ENCODE results near the gene ARHGEF6. TPM values are rescaled to one million over a fixed set of nuclear protein-coding genes. Genes with fewer than 3 reads are reported as not detected.
A peak's percentile ranks its signal among the peaks of the same experiment; 100 is the strongest.

The ARHGEF6 gene
- total and polyA plus RNA-seq, 3 donors from 2014 or later: 5.7 to 7.0 (median 6.8) TPM

DNA sequence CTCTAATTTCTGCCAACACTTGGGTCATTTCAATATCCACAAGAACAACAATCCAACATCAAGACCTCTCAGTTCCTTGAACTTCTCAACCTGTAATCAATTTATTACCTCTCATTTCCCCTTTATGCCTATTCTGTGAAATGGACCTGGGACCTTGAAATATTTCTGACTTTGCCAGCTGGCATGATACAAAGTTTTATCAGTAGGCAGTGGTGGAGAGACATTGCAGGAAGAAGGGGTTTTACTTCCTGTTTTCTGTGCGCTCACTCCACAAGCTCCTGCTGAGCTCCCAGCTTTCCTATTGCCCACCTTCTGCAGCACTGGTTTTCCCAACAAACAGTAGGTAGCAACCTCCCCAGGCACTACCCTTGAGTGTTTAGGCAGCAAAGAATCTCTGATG is 3.5 kb upstream of the ARHGEF6 start:
- Histone ChIP-seq H3K27me3 (no peaks in the 10 kb centered on the region), H3K4me1 (no peaks in the 10 kb centered on the region), H3K9me3 (no peaks in the 10 kb centered on the region), H3K27ac (no peak overlapping the region), H3K36me3 (ENCODE audit: low read depth, missing control alignments) (no peaks in the 10 kb centered on the region), H3K4me3 (no peak overlapping the region)
- TF ChIP-seq, protein P1, sequence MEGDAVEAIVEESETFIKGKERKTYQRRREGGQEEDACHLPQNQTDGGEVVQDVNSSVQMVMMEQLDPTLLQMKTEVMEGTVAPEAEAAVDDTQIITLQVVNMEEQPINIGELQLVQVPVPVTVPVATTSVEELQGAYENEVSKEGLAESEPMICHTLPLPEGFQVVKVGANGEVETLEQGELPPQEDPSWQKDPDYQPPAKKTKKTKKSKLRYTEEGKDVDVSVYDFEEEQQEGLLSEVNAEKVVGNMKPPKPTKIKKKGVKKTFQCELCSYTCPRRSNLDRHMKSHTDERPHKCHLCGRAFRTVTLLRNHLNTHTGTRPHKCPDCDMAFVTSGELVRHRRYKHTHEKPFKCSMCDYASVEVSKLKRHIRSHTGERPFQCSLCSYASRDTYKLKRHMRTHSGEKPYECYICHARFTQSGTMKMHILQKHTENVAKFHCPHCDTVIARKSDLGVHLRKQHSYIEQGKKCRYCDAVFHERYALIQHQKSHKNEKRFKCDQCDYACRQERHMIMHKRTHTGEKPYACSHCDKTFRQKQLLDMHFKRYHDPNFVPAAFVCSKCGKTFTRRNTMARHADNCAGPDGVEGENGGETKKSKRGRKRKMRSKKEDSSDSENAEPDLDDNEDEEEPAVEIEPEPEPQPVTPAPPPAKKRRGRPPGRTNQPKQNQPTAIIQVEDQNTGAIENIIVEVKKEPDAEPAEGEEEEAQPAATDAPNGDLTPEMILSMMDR (IDR thresholded peaks at IDR 0.05): no peak
- no peak for TF ChIP-seq POLR2A (IDR thresholded peaks at IDR 0.05)
- DNase-seq: no peak
- intact Hi-C loops (cut with DNase I; ENCODE audit: low total_unique reads): no loop called here
- 79 to 100% methylated on average over 1 of the region's 1 CpG for WGBS, 2 donors

DNA sequence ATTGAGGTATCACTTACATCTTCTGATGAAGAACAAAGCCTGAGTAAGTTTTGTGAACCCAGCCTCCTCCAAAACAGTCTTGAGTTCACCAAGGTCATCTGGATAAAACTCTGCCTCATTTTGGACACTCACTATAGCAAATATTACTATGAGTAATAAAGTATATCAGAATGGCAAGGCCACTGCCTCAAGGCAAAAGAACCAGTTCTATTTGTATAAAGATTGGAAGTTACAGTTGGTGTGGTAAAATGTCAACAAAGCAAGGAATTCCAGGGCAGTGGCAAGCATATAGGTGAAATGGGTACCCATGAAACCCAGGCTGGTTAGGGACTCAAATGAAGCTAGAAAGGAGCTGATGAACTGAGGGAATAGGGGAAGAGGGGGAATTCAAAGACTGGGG is 2.4 kb upstream of the ARHGEF6 start:
- H3K36me3 ChIP-seq (ENCODE audit: low read depth, missing control alignments): no peaks in the 10 kb centered on the region
- no peak for TF ChIP-seq POLR2A (IDR thresholded peaks at IDR 0.05)
- TF ChIP-seq, protein P1 (IDR thresholded peaks at IDR 0.05): no peak
- H3K27ac ChIP-seq: no peak overlapping the region
- H3K9me3 ChIP-seq: no peaks in the 10 kb centered on the region
- H3K27me3 ChIP-seq: no peaks in the 10 kb centered on the region
- no peak overlapping the region for H3K4me3 ChIP-seq
- no peak for DNase-seq
- intact Hi-C loops (cut with DNase I; ENCODE audit: low total_unique reads): no loop called here
- H3K4me1 ChIP-seq: no peaks in the 10 kb centered on the region

DNA sequence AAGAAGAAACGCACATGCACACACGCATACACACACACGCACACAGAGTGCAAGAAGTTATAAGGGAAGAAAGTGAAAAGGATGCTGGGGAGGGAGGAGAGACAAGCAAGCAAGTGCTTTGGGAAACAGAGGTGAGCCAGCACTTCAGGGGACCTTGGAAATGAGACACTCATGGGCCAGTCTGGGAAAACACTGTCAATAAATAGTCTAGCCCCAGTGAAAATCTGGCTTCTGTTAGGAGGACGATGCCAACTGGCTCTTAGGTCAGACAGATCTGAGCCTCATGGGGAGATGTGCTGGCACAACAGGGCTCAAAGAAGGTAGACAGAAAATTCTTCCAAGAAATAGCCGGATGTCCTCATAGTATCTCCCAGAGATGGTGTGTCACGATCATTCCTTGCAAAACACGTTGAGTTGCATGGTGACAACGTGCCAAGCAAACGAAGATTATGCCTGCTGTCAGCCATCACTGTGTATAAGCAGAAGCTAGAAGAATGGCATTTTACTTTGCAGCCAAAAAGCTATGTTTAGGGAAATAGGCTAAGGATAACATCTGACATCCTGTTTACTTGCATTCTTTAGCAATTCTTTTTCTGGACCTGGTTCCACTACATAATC is 557 bp upstream of the ARHGEF6 start:
- Histone ChIP-seq H3K36me3 (ENCODE audit: low read depth, missing control alignments) (no peaks in the 10 kb centered on the region), H3K9me3 (no peaks in the 10 kb centered on the region), H3K27ac (no peak overlapping the region), H3K4me3 (peak overlapping the region; percentile 12 to 13), H3K4me1 (no peaks in the 10 kb centered on the region), H3K27me3 (no peaks in the 10 kb centered on the region)
- no peak for TF ChIP-seq POLR2A (IDR thresholded peaks at IDR 0.05)
- intact Hi-C loops (cut with DNase I; ENCODE audit: low total_unique reads): no loop called here
- 25 to 33% methylated on average over 9 of the region's 9 CpGs for WGBS, 2 donors
- DNase-seq: no peak

GRCh38 chrX:136780241-136780640 is 491 bp downstream of the ARHGEF6 start:
- Histone ChIP-seq H3K36me3 (ENCODE audit: low read depth, missing control alignments) (no peaks in the 10 kb centered on the region), H3K27ac (peak overlapping the region in 1 of 2 donors; percentile 53), H3K9me3 (no peaks in the 10 kb centered on the region), H3K4me1 (no peaks in the 10 kb centered on the region), H3K27me3 (no peaks in the 10 kb centered on the region), H3K4me3 (peak overlapping the region; percentile 9 to 13)
- TF ChIP-seq POLR2A (IDR thresholded peaks at IDR 0.05): no peak
- TF ChIP-seq, protein P1 (IDR thresholded peaks at IDR 0.05): no peak
- intact Hi-C loops (cut with DNase I; ENCODE audit: low total_unique reads): no loop called here
- DNase-seq: no peak
- WGBS, 2 donors: 42 to 48% methylated on average over 2 of the region's 2 CpGs

- DNase-seq: no peak
- no peak overlapping the region for H3K27ac ChIP-seq
- intact Hi-C loops (cut with DNase I; ENCODE audit: low total_unique reads): no loop called here
- H3K36me3 ChIP-seq (ENCODE audit: low read depth, missing control alignments): no peaks in the 10 kb centered on the region
- no peak overlapping the region for H3K4me3 ChIP-seq
- H3K27me3 ChIP-seq: no peaks in the 10 kb centered on the region
- 44 to 55% methylated on average over 2 to 4 of the region's 4 CpGs for WGBS, 2 donors
- TF ChIP-seq POLR2A (IDR thresholded peaks at IDR 0.05): no peak
- TF ChIP-seq, protein P1 (IDR thresholded peaks at IDR 0.05): no peak
- H3K4me1 ChIP-seq: no peaks in the 10 kb centered on the region
- H3K9me3 ChIP-seq: no peaks in the 10 kb centered on the region
Observed at GRCh38 chrX:136779346-136779781, 1.4 kb downstream of the ARHGEF6 start.
